Central memory CD8-positive, alpha-beta T cell (primary cell): Measurements from ENCODE around the gene IMPA2.

ENCODE experiments used
- ATAC-seq: fragments of 150-1000 bp; cut with Tn5 transposase; replicated peaks from 2 replicates; pipeline ENCODE4 v1.10.0; 2022; ENCODE audit warnings: mild to moderate bottlenecking, moderate FRiP score, moderate number of reproducible peaks; ENCODE audit not compliant: poor library complexity, severe bottlenecking; ENCODE audit errors: extremely low read depth
- DNase-seq, 2 donors: peaks; one replicate each; pipeline ENCODE4 v3.0.0; 2021; ENCODE audit warnings: low spot score in 2 of 2
- H3K27ac Mint-ChIP-seq: one replicate; pipeline ENCODE4 v1.8.0; 2022; ENCODE audit warnings: low read depth, mild to moderate bottlenecking, moderate library complexity, mixed read lengths
- H3K27me3 Mint-ChIP-seq: one replicate; pipeline ENCODE4 v1.8.0; 2022; ENCODE audit warnings: mixed read lengths
- H3K36me3 Mint-ChIP-seq: one replicate; pipeline ENCODE4 v1.8.0; 2022; ENCODE audit warnings: mild to moderate bottlenecking, moderate library complexity, mixed read lengths; ENCODE audit not compliant: insufficient read depth
- H3K4me1 Mint-ChIP-seq: one replicate; pipeline ENCODE4 v1.8.0; 2022; ENCODE audit warnings: mixed read lengths
- H3K4me3 Mint-ChIP-seq: one replicate; pipeline ENCODE4 v1.8.0; 2022; ENCODE audit warnings: mild to moderate bottlenecking, moderate library complexity, mixed read lengths
- H3K9me3 Mint-ChIP-seq: one replicate; pipeline ENCODE4 v1.8.0; 2022; ENCODE audit warnings: mixed read lengths

Gene IMPA2

DNA sequence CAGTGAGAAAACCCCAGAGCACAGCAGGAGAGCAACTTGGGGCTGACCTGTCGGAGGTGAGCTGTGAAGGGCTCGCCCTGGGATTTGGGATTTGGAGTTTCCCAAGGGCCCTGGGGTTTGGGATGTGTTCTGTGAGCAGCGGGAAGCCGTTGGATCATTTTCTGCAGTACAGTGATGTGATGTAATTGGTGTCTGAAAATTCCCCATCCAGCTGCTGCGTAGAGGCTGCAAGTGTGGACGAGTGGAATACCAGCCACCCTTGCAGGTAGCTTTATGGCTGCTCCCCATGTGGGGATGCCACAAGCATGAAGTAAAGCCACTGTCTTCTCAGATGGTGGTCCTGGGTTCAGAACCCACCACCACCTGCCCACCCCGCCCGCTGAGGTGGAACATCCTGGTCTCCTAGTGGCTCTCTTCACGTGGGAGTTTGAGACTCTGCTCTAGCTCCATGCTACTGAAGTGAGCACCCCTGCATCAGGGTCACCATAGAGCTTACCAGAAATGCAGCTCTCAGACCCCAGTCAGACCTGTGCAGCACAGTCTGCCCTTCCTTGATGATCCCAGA is 15.0 kb downstream of the IMPA2 start:
- H3K9me3 Mint-ChIP-seq: no peaks in the 10 kb centered on the region
- ATAC-seq: no peak
- H3K4me3 Mint-ChIP-seq: no peak overlapping the region
- H3K36me3 Mint-ChIP-seq: no peaks in the 10 kb centered on the region
- no peak for DNase-seq
- no peaks in the 10 kb centered on the region for H3K27me3 Mint-ChIP-seq
- peaks cover 12% of the 10 kb centered on the region for H3K4me1 Mint-ChIP-seq
- H3K27ac Mint-ChIP-seq: no peak overlapping the region

DNA sequence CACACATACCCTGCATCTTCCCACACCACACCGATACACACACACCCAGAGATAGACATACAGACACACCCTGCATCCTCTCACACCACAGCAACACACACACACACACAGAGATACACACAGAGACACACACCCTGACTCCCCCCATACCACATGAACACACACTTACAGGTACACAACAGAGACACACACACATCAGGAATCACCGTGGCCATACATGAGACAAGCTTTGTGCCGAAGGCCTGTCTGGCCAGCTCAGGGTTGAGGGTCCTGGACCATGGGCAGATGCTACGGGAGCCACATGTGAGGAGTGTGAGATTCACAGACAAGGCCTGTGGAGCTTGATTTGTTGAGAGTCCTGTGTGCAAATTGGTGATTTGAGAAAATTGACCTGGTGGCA is 15.6 kb downstream of the IMPA2 start:
- Mint-ChIP-seq H3K9me3 (no peaks in the 10 kb centered on the region), H3K4me3 (no peak overlapping the region)
- DNase-seq: no peak

DNA sequence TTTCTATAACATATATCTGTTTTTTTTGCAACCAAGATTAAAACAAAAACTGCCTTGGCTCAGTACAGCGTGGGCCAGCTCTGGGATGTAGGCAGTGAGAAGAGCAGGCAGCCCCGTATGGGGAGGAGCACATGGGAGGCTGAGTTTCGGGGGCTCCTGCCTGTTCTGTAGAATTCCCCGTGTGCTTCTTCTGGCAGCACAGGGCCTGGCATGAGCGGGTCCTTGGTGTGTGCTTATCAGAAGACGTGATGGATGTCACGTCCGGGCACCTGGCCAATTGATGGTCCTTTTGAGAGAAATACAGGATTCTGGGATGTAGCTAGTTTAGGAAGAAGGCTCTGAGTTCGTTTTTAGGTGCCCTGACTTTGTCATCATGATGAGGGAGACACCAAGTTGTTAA is 16.2 kb downstream of the IMPA2 start:
- H3K9me3 Mint-ChIP-seq: no peaks in the 10 kb centered on the region
- no peaks in the 10 kb centered on the region for H3K27me3 Mint-ChIP-seq
- no peak overlapping the region for H3K4me3 Mint-ChIP-seq
- DNase-seq (no peak), ATAC-seq (no peak)
- H3K27ac Mint-ChIP-seq: no peak overlapping the region
- no peaks in the 10 kb centered on the region for H3K36me3 Mint-ChIP-seq
- peaks cover 10% of the 10 kb centered on the region for H3K4me1 Mint-ChIP-seq

More for the DNA sequence above, 15.6 kb downstream of the IMPA2 start:
- ATAC-seq: no peak
- peaks cover 10% of the 10 kb centered on the region for H3K4me1 Mint-ChIP-seq
- no peak overlapping the region for H3K27ac Mint-ChIP-seq
- H3K36me3 Mint-ChIP-seq: no peaks in the 10 kb centered on the region
- H3K27me3 Mint-ChIP-seq: no peaks in the 10 kb centered on the region

DNA sequence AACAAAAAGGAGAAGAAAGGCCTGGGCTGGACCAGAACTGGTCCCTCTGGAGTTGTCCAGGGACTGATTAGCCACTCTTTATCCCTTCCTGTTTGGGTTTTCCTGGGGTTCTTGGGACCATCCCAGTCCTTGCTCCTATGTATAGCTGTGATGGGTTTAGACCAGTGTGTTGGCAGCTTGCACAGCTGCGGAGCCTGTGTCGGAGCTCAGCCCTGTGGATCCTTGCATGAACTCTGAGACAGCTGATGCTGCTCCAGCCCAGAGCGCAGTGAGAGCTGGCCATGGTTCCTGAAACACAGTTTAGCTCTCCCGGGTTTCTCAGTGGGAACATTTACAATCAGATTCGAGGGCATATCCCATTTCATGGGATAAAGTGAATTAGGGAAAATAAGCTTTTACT is 16.9 kb downstream of the IMPA2 start:
- Mint-ChIP-seq H3K4me3 (no peak overlapping the region), H3K9me3 (no peaks in the 10 kb centered on the region), H3K27me3 (no peaks in the 10 kb centered on the region), H3K4me1 (peaks cover 10% of the 10 kb centered on the region), H3K36me3 (no peaks in the 10 kb centered on the region), H3K27ac (no peak overlapping the region)
- no peak for DNase-seq
- no peak for ATAC-seq

DNA sequence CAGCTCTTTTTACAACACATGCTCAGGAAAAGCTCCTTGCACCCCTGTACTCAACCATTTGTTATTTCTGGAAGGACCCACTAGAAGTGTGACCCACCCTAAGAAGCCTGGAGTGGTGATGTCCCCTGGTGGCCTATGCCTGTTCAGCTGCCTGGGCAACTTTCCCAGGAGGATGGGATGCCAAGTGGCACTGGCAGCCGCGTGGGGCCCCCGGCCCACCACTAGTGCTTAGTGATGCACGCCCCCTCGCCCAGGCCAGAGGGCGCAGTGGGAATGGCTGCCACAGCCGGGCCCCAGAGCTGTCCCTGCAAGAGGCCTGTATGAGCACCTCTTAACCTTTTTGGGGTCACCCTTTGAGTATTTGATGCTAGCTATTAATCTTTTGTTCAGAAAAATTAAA is 18.1 kb downstream of the IMPA2 start:
- Mint-ChIP-seq H3K36me3 (peaks cover 3% of the 10 kb centered on the region), H3K27me3 (no peaks in the 10 kb centered on the region), H3K9me3 (no peaks in the 10 kb centered on the region), H3K27ac (no peak overlapping the region), H3K4me1 (peaks cover 10% of the 10 kb centered on the region), H3K4me3 (no peak overlapping the region)
- ATAC-seq: no peak
- no peak for DNase-seq

DNA sequence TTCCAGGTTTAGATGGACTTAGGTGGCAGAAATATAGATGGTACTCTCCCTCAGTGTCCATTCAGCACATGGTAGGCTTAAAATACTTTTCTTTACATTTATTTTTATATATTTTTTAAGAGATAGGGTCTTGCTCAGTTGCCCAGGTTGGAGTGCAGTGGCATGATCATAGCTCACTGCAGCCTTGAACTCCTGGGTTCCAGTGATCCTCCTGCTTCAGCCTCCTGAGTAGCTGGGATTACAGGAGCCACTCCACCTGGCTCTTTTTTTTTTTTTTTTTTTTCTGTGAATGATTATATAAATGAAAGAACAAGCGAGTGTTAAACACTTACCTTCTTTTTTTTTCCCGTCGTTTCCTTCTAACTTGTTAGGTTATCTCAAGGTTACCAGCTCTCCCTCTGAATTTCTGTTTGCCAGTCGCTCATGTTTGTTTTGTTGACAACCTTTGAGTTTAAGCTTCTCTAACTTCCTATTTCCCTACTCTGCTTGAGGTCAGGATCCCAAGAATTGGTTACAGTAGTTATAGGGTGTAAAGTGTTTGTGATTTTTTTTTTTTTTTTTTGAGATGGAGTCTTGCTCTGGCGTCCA is 18.9 kb downstream of the IMPA2 start:
- Mint-ChIP-seq H3K27ac (no peak overlapping the region), H3K9me3 (no peaks in the 10 kb centered on the region), H3K4me1 (peaks cover 10% of the 10 kb centered on the region), H3K4me3 (no peak overlapping the region), H3K36me3 (peaks cover 3% of the 10 kb centered on the region), H3K27me3 (no peaks in the 10 kb centered on the region)
- DNase-seq (no peak), ATAC-seq (no peak)

DNA sequence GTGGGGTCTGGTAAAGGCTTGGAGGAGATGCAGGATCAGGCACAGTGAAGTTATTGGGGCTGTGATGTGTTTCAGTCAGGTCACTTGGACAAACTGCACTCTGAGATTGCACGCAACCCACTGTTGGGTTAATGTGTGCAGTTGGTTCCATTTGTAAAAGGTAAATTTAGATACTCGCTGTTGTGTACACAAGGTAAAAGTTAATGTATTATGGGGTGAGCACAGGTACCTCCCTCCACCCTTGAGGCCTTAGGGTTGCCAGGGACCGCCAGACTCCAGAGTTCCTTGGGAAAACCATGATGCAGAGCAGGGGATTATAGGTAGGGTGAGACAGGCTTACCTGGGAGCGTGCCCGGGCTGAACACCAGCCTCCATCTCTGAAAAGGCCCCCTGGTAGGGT is 20.1 kb downstream of the IMPA2 start:
- H3K27ac Mint-ChIP-seq: no peak overlapping the region
- H3K27me3 Mint-ChIP-seq: no peaks in the 10 kb centered on the region
- H3K4me3 Mint-ChIP-seq: no peak overlapping the region
- ATAC-seq: no peak
- no peak for DNase-seq
- H3K9me3 Mint-ChIP-seq: no peaks in the 10 kb centered on the region
- peaks cover 3% of the 10 kb centered on the region for H3K36me3 Mint-ChIP-seq
- H3K4me1 Mint-ChIP-seq: no peaks in the 10 kb centered on the region

DNA sequence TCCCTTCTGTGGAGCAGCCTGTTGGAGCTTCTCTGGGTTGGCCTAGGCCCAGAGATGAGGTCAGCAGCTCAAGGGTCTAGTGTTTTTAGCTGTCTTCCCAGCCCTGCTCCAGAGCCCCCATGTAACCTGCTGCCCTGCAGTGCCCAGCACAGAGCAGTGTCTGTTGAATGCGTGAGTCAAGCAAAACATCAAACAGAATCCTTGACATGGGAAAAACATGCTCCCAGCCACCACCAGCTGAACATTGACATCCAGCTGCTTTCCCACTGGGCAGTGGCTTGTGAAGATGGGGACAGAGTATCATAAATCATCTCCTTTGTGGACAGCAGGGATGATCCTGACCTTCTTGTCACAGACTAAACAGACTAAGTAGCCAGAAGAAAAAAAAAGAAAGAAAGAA is 22.6 kb downstream of the IMPA2 start:
- ATAC-seq: no peak
- Mint-ChIP-seq H3K9me3 (no peaks in the 10 kb centered on the region), H3K27me3 (no peaks in the 10 kb centered on the region), H3K27ac (no peak overlapping the region), H3K4me3 (no peak overlapping the region), H3K36me3 (peaks cover 3% of the 10 kb centered on the region), H3K4me1 (no peaks in the 10 kb centered on the region)
- no peak for DNase-seq

DNA sequence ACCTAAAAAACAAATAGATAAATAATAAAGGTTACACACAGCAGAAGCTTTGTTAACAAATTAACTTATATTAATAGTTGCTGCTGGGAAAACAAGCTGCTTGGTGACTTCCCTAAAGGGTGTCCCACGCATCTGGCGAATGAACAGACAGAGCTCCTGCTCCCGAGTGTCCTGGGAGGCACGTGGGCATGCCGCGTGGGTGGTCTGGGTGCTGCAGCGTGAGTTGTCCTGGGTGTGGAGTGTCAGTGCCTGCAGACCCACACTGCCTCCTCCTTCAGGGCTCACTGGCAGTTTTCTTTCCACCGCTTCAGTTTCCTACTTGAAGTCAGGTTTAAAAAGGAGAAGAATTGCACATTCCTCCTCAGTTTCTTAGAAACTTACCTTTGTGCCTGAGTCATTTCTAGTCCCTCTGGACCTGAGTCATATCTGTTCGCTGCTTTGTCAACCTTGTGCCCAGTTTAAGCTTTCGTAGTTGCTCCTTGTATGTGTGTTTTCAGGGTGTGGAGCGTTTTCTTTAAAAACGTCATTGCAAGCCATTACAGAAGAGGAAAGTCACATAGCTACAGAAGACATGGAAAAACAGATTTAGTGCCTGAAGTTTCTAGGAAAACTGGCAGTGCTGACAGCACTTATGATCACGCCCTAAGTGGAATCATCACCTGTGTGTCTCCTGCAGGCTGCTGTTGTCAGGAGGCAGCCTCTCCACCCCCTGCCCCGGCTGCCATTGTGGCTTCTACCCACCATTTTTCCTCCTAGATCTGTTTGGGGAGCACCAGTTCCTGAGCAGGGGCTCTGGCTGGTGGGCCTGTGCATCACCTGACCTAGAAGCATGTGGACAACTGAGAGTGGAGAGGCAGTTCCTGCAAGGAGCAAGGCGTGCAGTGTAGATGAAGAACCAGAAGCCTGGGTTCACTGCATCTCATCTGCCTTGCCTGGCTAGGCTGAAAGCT is 24.5 kb downstream of the IMPA2 start:
- Mint-ChIP-seq H3K27ac (no peak overlapping the region), H3K27me3 (no peaks in the 10 kb centered on the region), H3K9me3 (no peaks in the 10 kb centered on the region), H3K36me3 (peaks cover 3% of the 10 kb centered on the region), H3K4me3 (no peak overlapping the region), H3K4me1 (no peaks in the 10 kb centered on the region)
- DNase-seq (no peak), ATAC-seq (no peak)

DNA sequence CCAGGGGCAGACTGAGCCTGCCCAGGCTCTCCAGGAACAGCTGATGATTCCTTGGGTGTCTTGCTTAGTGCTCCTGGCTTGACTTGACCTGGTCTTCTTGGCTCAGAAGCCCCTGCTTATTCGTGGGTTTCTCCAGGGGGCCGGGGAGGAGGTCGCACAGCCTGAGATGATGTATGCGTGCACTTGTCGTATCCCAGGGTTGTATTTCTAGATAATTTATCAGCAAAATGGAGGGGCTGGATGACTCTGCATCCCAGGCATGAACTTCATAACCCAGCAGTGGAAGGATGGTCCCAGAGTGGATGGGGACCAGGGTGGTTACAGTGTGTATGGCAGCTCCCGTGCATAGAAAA is 25.2 kb downstream of the IMPA2 start:
- no peaks in the 10 kb centered on the region for H3K27me3 Mint-ChIP-seq
- DNase-seq (no peak), ATAC-seq (no peak)
- H3K27ac Mint-ChIP-seq: no peak overlapping the region
- H3K36me3 Mint-ChIP-seq: peaks cover 3% of the 10 kb centered on the region
- no peaks in the 10 kb centered on the region for H3K9me3 Mint-ChIP-seq
- H3K4me1 Mint-ChIP-seq: no peaks in the 10 kb centered on the region
- no peak overlapping the region for H3K4me3 Mint-ChIP-seq

DNA sequence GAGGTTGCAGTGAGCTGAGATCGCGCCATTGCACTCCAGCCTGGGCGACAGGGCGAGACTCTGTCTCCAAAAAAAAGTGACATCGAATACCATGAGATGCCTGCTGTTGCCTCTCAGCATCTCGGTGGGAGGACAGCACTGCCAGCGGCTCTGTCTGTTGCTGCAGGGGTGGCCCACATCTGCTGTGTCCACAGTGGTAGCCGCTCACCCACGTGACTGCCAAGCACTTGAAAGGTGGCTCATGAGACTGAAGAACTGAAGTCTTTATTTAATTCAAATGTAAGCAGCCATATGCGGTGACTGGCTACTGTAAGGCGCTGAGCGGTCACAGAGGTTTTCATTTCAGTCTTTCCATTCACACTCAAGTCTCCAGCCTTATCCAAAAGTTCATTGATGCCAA is 25.8 kb downstream of the IMPA2 start:
- Mint-ChIP-seq H3K4me1 (no peaks in the 10 kb centered on the region), H3K9me3 (no peaks in the 10 kb centered on the region), H3K27ac (no peak overlapping the region), H3K36me3 (peaks cover 3% of the 10 kb centered on the region), H3K27me3 (no peaks in the 10 kb centered on the region), H3K4me3 (no peak overlapping the region)
- DNase-seq: no peak
- ATAC-seq: no peak

DNA sequence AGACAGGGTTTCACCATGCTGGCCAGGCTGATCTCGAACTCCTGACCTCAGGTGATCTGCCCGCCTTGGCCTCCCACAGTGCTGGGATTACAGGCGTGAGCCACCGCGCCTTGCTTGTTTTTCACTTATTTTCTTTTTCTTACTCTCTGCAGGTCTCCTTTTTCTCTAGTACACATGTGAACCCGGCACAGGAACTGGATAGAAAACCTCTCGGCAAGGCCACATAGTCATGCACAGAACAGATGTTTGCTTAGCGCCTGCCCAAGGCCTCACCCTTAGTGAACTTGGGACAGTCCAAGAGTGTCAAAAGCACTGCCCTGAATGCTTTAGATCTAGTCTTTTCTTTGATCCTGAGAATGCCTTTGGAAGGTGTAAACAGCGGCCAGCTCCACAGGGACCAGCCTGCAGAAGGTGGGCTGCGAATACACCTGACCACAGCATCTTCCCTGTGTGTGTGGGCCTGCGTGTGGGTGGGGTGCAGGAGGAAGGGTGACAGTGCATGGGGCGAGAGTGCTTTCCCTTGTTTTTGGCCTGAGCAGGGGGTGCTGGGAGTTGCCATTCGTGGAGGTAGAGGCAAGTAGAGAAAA is 27.0 kb downstream of the IMPA2 start:
- Mint-ChIP-seq H3K9me3 (no peaks in the 10 kb centered on the region), H3K27ac (peak overlapping the region; percentile 49), H3K4me1 (no peaks in the 10 kb centered on the region), H3K36me3 (peaks cover 3% of the 10 kb centered on the region), H3K4me3 (no peak overlapping the region), H3K27me3 (no peaks in the 10 kb centered on the region)
- DNase-seq: no peak
- ATAC-seq: no peak
